H9 (cell line): ENCODE measurements around the gene MRPL14. TPM values are rescaled to one million over a fixed set of nuclear protein-coding genes. Genes with fewer than 3 reads are reported as not detected.

Source experiments
- DNase-seq: peaks from one replicate; pipeline ENCODE4 v3.0.0-alpha.2; 2017
- H2AFZ ChIP-seq: one replicate; pipeline ENCODE4 v1.6.1; 2013; ENCODE audit warnings: mild to moderate bottlenecking, low read length, control low read depth, moderate library complexity
- H2AK5ac ChIP-seq: 2 replicates; pipeline ENCODE4 v1.6.1; 2013; ENCODE audit warnings: low read length, control low read depth, mixed read lengths; ENCODE audit not compliant: insufficient read length
- H2BK120ac ChIP-seq: one replicate; pipeline ENCODE4 v1.6.1; 2013; ENCODE audit warnings: low read depth, mild to moderate bottlenecking, low read length, control low read depth, inconsistent platforms; ENCODE audit not compliant: poor library complexity, severe bottlenecking
- H2BK12ac ChIP-seq: 2 replicates; pipeline ENCODE4 v1.6.1; 2013; ENCODE audit warnings: low read length, control low read depth, mixed read lengths, low read depth; ENCODE audit not compliant: insufficient read length
- H2BK15ac ChIP-seq: 2 replicates; pipeline ENCODE4 v1.6.1; 2013; ENCODE audit warnings: low read depth, low read length, control low read depth
- H2BK20ac ChIP-seq: one replicate; pipeline ENCODE4 v1.6.1; 2013; ENCODE audit warnings: low read depth, mild to moderate bottlenecking, low read length, control low read depth, inconsistent platforms; ENCODE audit not compliant: poor library complexity, severe bottlenecking
- H2BK5ac ChIP-seq: 2 replicates; pipeline ENCODE4 v1.6.1; 2013; ENCODE audit warnings: low read length, control low read depth, mixed read lengths; ENCODE audit not compliant: insufficient read length
- H3K14ac ChIP-seq: 2 replicates; pipeline ENCODE4 v1.6.1; 2013; ENCODE audit warnings: low read length, control low read depth; ENCODE audit not compliant: insufficient read depth
- H3K18ac ChIP-seq: 2 replicates; pipeline ENCODE4 v1.6.1; 2013; ENCODE audit warnings: low read depth, mild to moderate bottlenecking, mixed read lengths, low read length, control low read depth; ENCODE audit not compliant: insufficient read length
- H3K23ac ChIP-seq: 2 replicates; pipeline ENCODE4 v1.6.1; 2013; ENCODE audit warnings: low read length, control low read depth, mixed read lengths, low read depth; ENCODE audit not compliant: insufficient read length
- H3K23me2 ChIP-seq: 2 replicates; pipeline ENCODE4 v1.6.1; 2013; ENCODE audit warnings: low read depth, mild to moderate bottlenecking, mixed read lengths, low read length, control low read depth; ENCODE audit not compliant: insufficient read length, poor library complexity, severe bottlenecking
- H3K27ac ChIP-seq: 2 replicates; pipeline ENCODE4 v1.5.1; 2013; ENCODE audit warnings: low read length, control low read depth, mixed read lengths, low read depth; ENCODE audit not compliant: insufficient read length
- H3K27me3 ChIP-seq: 2 replicates; pipeline ENCODE4 v1.6.1; 2013; ENCODE audit warnings: low read length, control low read depth, inconsistent platforms; ENCODE audit not compliant: insufficient read depth
- H3K4ac ChIP-seq: 2 replicates; pipeline ENCODE4 v1.6.1; 2013; ENCODE audit warnings: low read depth, mild to moderate bottlenecking, control low read depth, inconsistent platforms, low read length, moderate library complexity
- H3K4me1 ChIP-seq: 2 replicates; pipeline ENCODE4 v1.6.1; 2013; ENCODE audit warnings: low read length, control low read depth, inconsistent platforms; ENCODE audit not compliant: insufficient read depth
- H3K4me2 ChIP-seq: 2 replicates; pipeline ENCODE4 v1.6.1; 2013; ENCODE audit warnings: low read length, control low read depth, mixed read lengths; ENCODE audit not compliant: insufficient read length, insufficient read depth
- H3K56ac ChIP-seq: 2 replicates; pipeline ENCODE4 v1.6.1; 2013; ENCODE audit warnings: low read depth, mild to moderate bottlenecking, mixed read lengths, low read length, control low read depth; ENCODE audit not compliant: insufficient read length
- H3K79me1 ChIP-seq: 2 replicates; pipeline ENCODE4 v1.6.1; 2013; ENCODE audit warnings: low read depth, mild to moderate bottlenecking, moderate library complexity, low read length, control low read depth, inconsistent platforms; ENCODE audit not compliant: insufficient read depth, poor library complexity, severe bottlenecking
- H3K79me2 ChIP-seq: 2 replicates; pipeline ENCODE4 v1.6.1; 2013; ENCODE audit warnings: low read length, control low read depth, inconsistent platforms; ENCODE audit not compliant: insufficient read depth
- H3K9ac ChIP-seq: 2 replicates; pipeline ENCODE4 v1.6.1; 2013; ENCODE audit warnings: low read length, control low read depth, mixed read lengths; ENCODE audit not compliant: insufficient read length; ENCODE audit errors: extremely low read depth
- H3K9me3 ChIP-seq: one replicate; pipeline ENCODE4 v1.6.1; 2013; ENCODE audit warnings: low read depth, low read length, inconsistent platforms; ENCODE audit not compliant: control insufficient read depth
- H3T11ph ChIP-seq: one replicate; pipeline ENCODE4 v1.6.1; 2013; ENCODE audit warnings: mild to moderate bottlenecking, low read length, control low read depth, inconsistent platforms
- H4K20me1 ChIP-seq: one replicate; pipeline ENCODE4 v1.6.1; 2013; ENCODE audit not compliant: control insufficient read depth, insufficient read length, insufficient read depth
- H4K5ac ChIP-seq: 2 replicates; pipeline ENCODE4 v1.6.1; 2013; ENCODE audit warnings: low read depth, mild to moderate bottlenecking, mixed read lengths, low read length, control low read depth; ENCODE audit not compliant: insufficient read length
- H4K8ac ChIP-seq: replicated peaks from 2 replicates; pipeline ENCODE4 v1.6.1; 2013; ENCODE audit warnings: low read length, control low read depth, mixed read lengths, low read depth; ENCODE audit not compliant: insufficient read length
- H4K91ac ChIP-seq: 2 replicates; pipeline ENCODE4 v1.6.1; 2013; ENCODE audit warnings: low read depth, mild to moderate bottlenecking, moderate library complexity, mixed read lengths, low read length, control low read depth; ENCODE audit not compliant: insufficient read length
- H3K27ac Mint-ChIP-seq, 3 experiments: 2 replicates in 2 of 3; 3 replicates in 1 of 3; pipeline ENCODE4 v1.8.0; 2020 to 2021; ENCODE audit warnings: mixed read lengths in 3 of 3, mild to moderate bottlenecking in 1 of 3, moderate library complexity in 1 of 3
- H3K27me3 Mint-ChIP-seq: 2 replicates; pipeline ENCODE4 v1.8.0; 2021; ENCODE audit warnings: low read depth, mild to moderate bottlenecking, moderate library complexity, mixed read lengths
- H3K36me3 Mint-ChIP-seq, 3 experiments: 2 replicates in 2 of 3; 3 replicates in 1 of 3; pipeline ENCODE4 v1.8.0; 2020 to 2021; ENCODE audit warnings: low read depth in 3 of 3, mixed read lengths in 3 of 3; ENCODE audit not compliant: insufficient read depth in 1 of 3
- H3K4me1 Mint-ChIP-seq, 2 experiments: 2 replicates each; pipeline ENCODE4 v1.8.0; 2020; ENCODE audit warnings: mixed read lengths in 2 of 2
- H3K4me3 Mint-ChIP-seq, 2 experiments: 2 replicates in 1 of 2; 3 replicates in 1 of 2; pipeline ENCODE4 v1.8.0; 2020 to 2021; ENCODE audit warnings: mild to moderate bottlenecking in 2 of 2, mixed read lengths in 2 of 2, moderate library complexity in 1 of 2
- H3K9me3 Mint-ChIP-seq, 2 experiments: 2 replicates in 1 of 2; 3 replicates in 1 of 2; pipeline ENCODE4 v1.8.0; 2020; ENCODE audit warnings: mild to moderate bottlenecking in 2 of 2, mixed read lengths in 2 of 2, moderate library complexity in 1 of 2
- CTCF ChIP-seq: fragments of 200-600 bp; sonication (generic); conservative IDR thresholded peaks from 3 replicates; pipeline ENCODE4 v1.8.0; 2021; ENCODE audit warnings: antibody characterized with exemption, mild to moderate bottlenecking
- WGBS: extraction: QIAGEN DNeasy Blood & Tissue Kit; methylation state at CpG from one replicate; pipeline ENCODE4 v1.1.7; 2013; ENCODE audit warnings: missing lambda C conversion rate, low lambda C conversion rate, mixed read lengths; ENCODE audit not compliant: insufficient read length; ENCODE audit errors: extremely low coverage; 5-methylcytosine and 5-hydroxymethylcytosine counted together
- total RNA-seq: library from RNA; stranded (reverse); gene quantifications from 2 replicates; pipeline ENCODE4 v1.2.1, GENCODE V29; 2021

Gene MRPL14
- total RNA-seq, 1 experiment from 2014 or later, result 80.1 TPM

GRCh38 chr6:44142835-44143234 is 15.6 kb upstream of the MRPL14 start:
- H3K56ac ChIP-seq, result no peak overlapping the region
- no peak overlapping the region for H3K4me2 ChIP-seq
- no peak overlapping the region for H3K18ac ChIP-seq
- no peak overlapping the region for H3K14ac ChIP-seq
- H3K4me1 Mint-ChIP-seq, result peaks cover 0 to 11% of the 10 kb centered on the region in 2 experiments; a peak in 2 of 4 replicates
- H3K36me3 Mint-ChIP-seq, result peaks cover 20 to 71% (median 47%) of the 10 kb centered on the region in 3 experiments
- H3K27me3 Mint-ChIP-seq, result no peaks in the 10 kb centered on the region
- H3T11ph ChIP-seq, result no peak overlapping the region
- no peak overlapping the region for H2AFZ ChIP-seq
- H3K4me1 ChIP-seq, result no peaks in the 10 kb centered on the region
- no peaks in the 10 kb centered on the region for H3K23me2 ChIP-seq
- no peak overlapping the region for H3K27ac Mint-ChIP-seq
- no peak for TF ChIP-seq CTCF
- H2BK15ac ChIP-seq, result no peak overlapping the region
- H2BK20ac ChIP-seq, result no peak overlapping the region
- no peaks in the 10 kb centered on the region for H3K79me1 ChIP-seq
- no peaks in the 10 kb centered on the region for H3K9me3 Mint-ChIP-seq
- no peak for DNase-seq
- H3K4ac ChIP-seq, result no peak overlapping the region
- H4K91ac ChIP-seq, result no peak overlapping the region
- no CpG with 5 or more reads among the region's 1 CpG for WGBS
- H2AK5ac ChIP-seq, result no peak overlapping the region
- H3K27me3 ChIP-seq, result no peaks in the 10 kb centered on the region
- no peak overlapping the region for H4K8ac ChIP-seq
- no peak overlapping the region for H4K5ac ChIP-seq
- H3K9ac ChIP-seq, result no peak overlapping the region
- peaks cover 3% of the 10 kb centered on the region for H4K20me1 ChIP-seq
- no peaks in the 10 kb centered on the region for H3K9me3 ChIP-seq
- no peak overlapping the region for H3K27ac ChIP-seq
- no peak overlapping the region for H2BK5ac ChIP-seq
- H3K23ac ChIP-seq, result no peak overlapping the region
- no peak overlapping the region for H2BK120ac ChIP-seq
- no peaks in the 10 kb centered on the region for H3K79me2 ChIP-seq
- H2BK12ac ChIP-seq, result no peak overlapping the region
- no peak overlapping the region for H3K4me3 Mint-ChIP-seq
